HCT116 (cell line): ENCODE measurements around the gene PRDM12. TPM values are rescaled to one million over a fixed set of nuclear protein-coding genes. Genes with fewer than 3 reads are reported as not detected.

Source experiments
- ATAC-seq: fragments of 200-7000 bp; cut with Tn5 transposase; 2 replicates; pipeline ENCODE4 v1.9.1; 2020; ENCODE audit warnings: mild to moderate bottlenecking, moderate library complexity
- BruUV-seq: library from RNA; stranded (reverse); fragments of 400-500 nt; replicated peaks from 2 replicates; lab custom pipeline; 2021; lab: Mats Ljungman, UMichigan
- CTCF ChIA-PET: fragments of 300-600 bp; sonication (Branson Sonifier 250); formaldehyde crosslinking; loops from one replicate; lab custom pipeline; 2021; ENCODE audit warnings: antibody characterized with exemption; lab: Charles Lee
- POLR2A ChIA-PET: fragments of 300-600, 350-600 bp; sonication (Branson Sonifier 250); formaldehyde crosslinking; loops from one replicate; lab custom pipeline; 2021; ENCODE audit warnings: antibody characterized with exemption; lab: Charles Lee
- RAD21 ChIA-PET, 2 experiments: fragments of 300-600 bp; sonication (Branson Sonifier 250); formaldehyde crosslinking; loops; one replicate each; lab custom pipeline; 2023; ENCODE audit warnings: low total read pairs in 2 of 2; ENCODE audit not compliant: uncharacterized antibody in 2 of 2, unreplicated experiment in 2 of 2, low non-redundant PET in 1 of 2; lab: Charles Lee
- DNase-seq: peaks from one replicate; pipeline ENCODE4 v3.0.0-alpha.2; 2010; ENCODE audit warnings: low read depth, low spot score
- H2AFZ ChIP-seq: fragments of 200-600 bp; shearing (Covaris generic), sonication (generic); 2 replicates; pipeline ENCODE4 v1.6.1; 2017; ENCODE audit warnings: low read depth, mixed run types, mixed read lengths, antibody characterized with exemption, low read length; ENCODE audit not compliant: poor library complexity, severe bottlenecking
- H3K27ac ChIP-seq: 2 replicates; pipeline ENCODE4 v1.5.1; 2012; ENCODE audit warnings: low read depth, low read length
- H3K27me3 ChIP-seq: fragments of 200-600 bp; sonication (generic); 2 replicates; pipeline ENCODE4 v1.6.1; 2016; ENCODE audit warnings: mixed run types, low read length, mixed read lengths; ENCODE audit not compliant: insufficient read depth
- H3K36me3 ChIP-seq, 2 experiments: fragments of 200-500 bp in 1 of 2; fragments of 200-600 bp in 1 of 2; sonication (Bioruptor generic) in 1 of 2; sonication (generic) in 1 of 2; 2 replicates each; pipeline versions ENCODE4 v1.5.1 to v1.6.1; 2014 to 2016; ENCODE audit warnings: low read length in 2 of 2, inconsistent platforms in 1 of 2, mixed read lengths in 1 of 2, mixed run types in 1 of 2; ENCODE audit not compliant: insufficient read depth in 2 of 2, control insufficient read depth in 1 of 2
- H3K4me1 ChIP-seq, 2 experiments: fragments of 200-600 bp in 1 of 2; sonication (generic) in 1 of 2; 2 replicates each; pipeline versions ENCODE4 v1.5.1 to v1.6.1; 2012 to 2017; ENCODE audit warnings: low read length in 2 of 2, inconsistent platforms in 1 of 2, mild to moderate bottlenecking in 1 of 2, mixed read lengths in 1 of 2, mixed run types in 1 of 2, moderate library complexity in 1 of 2; ENCODE audit not compliant: insufficient read depth in 2 of 2, control insufficient read depth in 1 of 2
- H3K4me2 ChIP-seq: fragments of 200-600 bp; sonication (generic); 2 replicates; pipeline ENCODE4 v1.6.1; 2017; ENCODE audit warnings: mixed run types, low read length, mixed read lengths
- H3K4me3 ChIP-seq, 2 experiments: fragments of 200-600 bp in 1 of 2; sonication (generic) in 1 of 2; replicated peaks in 1 of 2; 2 replicates each; pipeline ENCODE4 v1.5.1; 2011 to 2016; ENCODE audit warnings: low read length in 2 of 2, control low read depth in 1 of 2, low read depth in 1 of 2, mild to moderate bottlenecking in 1 of 2, mixed read lengths in 1 of 2, mixed run types in 1 of 2
- H3K79me2 ChIP-seq: fragments of 200-600 bp; sonication (generic); 2 replicates; pipeline ENCODE4 v1.6.1; 2017; ENCODE audit warnings: mild to moderate bottlenecking, mixed run types, low read length, moderate library complexity, mixed read lengths; ENCODE audit not compliant: insufficient read depth
- H3K9ac ChIP-seq: fragments of 200-600 bp; sonication (generic); 2 replicates; pipeline ENCODE4 v1.6.1; 2016; ENCODE audit warnings: low read length, mixed read lengths
- H3K9me2 ChIP-seq: fragments of 200-600 bp; sonication (generic), shearing (Covaris generic); 2 replicates; pipeline ENCODE4 v1.6.1; 2017; ENCODE audit warnings: mixed run types, mild to moderate bottlenecking, moderate library complexity; ENCODE audit not compliant: insufficient read depth
- H3K9me3 ChIP-seq, 2 experiments: fragments of 200-500 bp in 1 of 2; fragments of 200-600 bp in 1 of 2; sonication (Bioruptor generic) in 1 of 2; sonication (generic) in 1 of 2; 2 replicates each; pipeline ENCODE4 v1.6.1; 2014 to 2017; ENCODE audit warnings: low read length in 2 of 2, mixed read lengths in 2 of 2, inconsistent platforms in 1 of 2, low read depth in 1 of 2, mild to moderate bottlenecking in 1 of 2, mixed run types in 1 of 2, moderate library complexity in 1 of 2; ENCODE audit not compliant: control insufficient read depth in 1 of 2, insufficient read depth in 1 of 2
- H4K20me1 ChIP-seq: fragments of 200-600 bp; sonication (generic), shearing (Covaris generic); 2 replicates; pipeline ENCODE4 v1.6.1; 2017; ENCODE audit warnings: mixed run types, mild to moderate bottlenecking, moderate library complexity; ENCODE audit not compliant: insufficient read depth
- CEBPB ChIP-seq: IDR thresholded peaks from 2 replicates; pipeline ENCODE4 v1.6.1; 2012; ENCODE audit warnings: low read depth
- CTCF ChIP-seq, 3 experiments: fragments of 200-600 bp in 1 of 3; sonication (generic) in 1 of 3; IDR thresholded peaks in 2 of 3; conservative IDR thresholded peaks in 1 of 3; 2 replicates each; pipeline ENCODE4 v1.5.1; 2012 to 2017; ENCODE audit warnings: low read depth in 2 of 3, low read length in 2 of 3, antibody characterized with exemption in 1 of 3, borderline replicate concordance in 1 of 3, control low read depth in 1 of 3, mild to moderate bottlenecking in 1 of 3, mixed read lengths in 1 of 3, mixed run types in 1 of 3, moderate library complexity in 1 of 3; ENCODE audit not compliant: insufficient read depth in 1 of 3
- FOSL1 ChIP-seq: IDR thresholded peaks from 2 replicates; pipeline ENCODE4 v1.6.1; 2012; ENCODE audit warnings: low read depth
- POLR2AphosphoS5 ChIP-seq: IDR thresholded peaks from 2 replicates; pipeline ENCODE4 v1.6.1; 2011; ENCODE audit warnings: mild to moderate bottlenecking, low read depth, low read length, moderate library complexity
- RAD21 ChIP-seq: IDR thresholded peaks from 2 replicates; pipeline ENCODE4 v1.6.1; 2012; ENCODE audit warnings: low read depth, mild to moderate bottlenecking
- SRF ChIP-seq: IDR thresholded peaks from 2 replicates; pipeline ENCODE4 v1.6.1; 2012; ENCODE audit warnings: low read depth
- ZBTB33 ChIP-seq: IDR thresholded peaks from 2 replicates; pipeline ENCODE4 v1.6.1; 2011; ENCODE audit warnings: mild to moderate bottlenecking, low read length, moderate library complexity; ENCODE audit not compliant: insufficient replicate concordance; ENCODE audit errors: extremely low read depth
- ZFX ChIP-seq: fragments of 450-650 bp; IDR thresholded peaks from 2 replicates; pipeline ENCODE4 v1.6.1; 2017
- ZNF274 ChIP-seq: fragments of 200-500 bp; sonication (Bioruptor generic); IDR thresholded peaks from 2 replicates; pipeline ENCODE4 v1.6.1; 2014; ENCODE audit warnings: mild to moderate bottlenecking, low read depth, low read length, inconsistent platforms
- intact Hi-C: fragments of 100-400 bp; cut with micrococcal nuclease; formaldehyde crosslinking; loops from 2 replicates; pipeline ENCODE4 v1.10.0; 2022
- total RNA-seq: library from RNA; stranded (reverse); gene quantifications from one replicate; pipeline ENCODE4 v1.2.1, GENCODE V29; 2021; ENCODE audit not compliant: unreplicated experiment

PRDM12 gene
- total RNA-seq, 1 experiment from 2014 or later, result 0.54 TPM

- CTCF ChIA-PET, result interaction anchor here (1.1 to 1.2 kb wide), 2 partner anchors 10 to 153 kb away, joined by 3 to 4 read pairs; no protein-coding TSS in a partner anchor
- H3K27ac ChIP-seq, result peak overlapping the region; percentile 74
- H3K9ac ChIP-seq, result peak overlapping the region; percentile 98
- no peak for TF ChIP-seq ZFX
- TF ChIP-seq CEBPB, result no peak
- TF ChIP-seq POLR2AphosphoS5, result no peak
- no peak for TF ChIP-seq ZBTB33
- no peak for TF ChIP-seq SRF
- no peak for TF ChIP-seq FOSL1
- no peak for TF ChIP-seq ZNF274
- no peak for TF ChIP-seq CTCF (IDR thresholded peaks at IDR 0.05 in 2 of 3, conservative IDR thresholded peaks at IDR 0.05 in 1 of 3; ENCODE audit: borderline replicate concordance in 1 of 3, insufficient read depth in 1 of 3, low read depth in 2 of 3, low read length in 2 of 3)
- peak; percentile 42; the same call in 1 of the 2 replicates for TF ChIP-seq RAD21
- TF ChIP-seq, all 23 proteins: peak for 1
- ChIA-PET RAD21 (interaction anchor here in 1 of 2 experiments (0.6 kb wide), 1 partner anchor 181 kb away, joined by 3 read pairs; no protein-coding TSS in a partner anchor), POLR2A (interaction anchor here (0.8 kb wide), 1 partner anchor 11 kb away, joined by 3 read pairs; no protein-coding TSS in a partner anchor)
- Histone ChIP-seq H3K36me3 (no peaks in the 10 kb centered on the region), H3K9me3 (no peaks in the 10 kb centered on the region), H3K9me2 (no peaks in the 10 kb centered on the region), H2AFZ (no peak overlapping the region), H4K20me1 (no peaks in the 10 kb centered on the region), H3K4me1 (peaks cover 0 to 35% of the 10 kb centered on the region in 2 experiments; a peak in 3 of 4 replicates), H3K79me2 (peaks cover 53% of the 10 kb centered on the region), H3K4me2 (peak overlapping the region; percentile 97), H3K27me3 (no peaks in the 10 kb centered on the region), H3K4me3 (peak overlapping the region; percentile 87 to 93)
- BruUV-seq, result no TSS peak
- DNase-seq (no peak), ATAC-seq (0 out of 2 replicates have a peak, but pooled peaks have one; percentile 0)
- intact Hi-C loops, result loop anchor here (5.0 kb wide), 1 partner anchor 134 kb away; no protein-coding TSS in a partner anchor
Measured at GRCh38 chr9:130713286-130713960, 49.0 kb downstream of the PRDM12 start.
